GM12878 (cell line): Measurements from ENCODE around the gene SH3GL3. TPM values are rescaled to one million over a fixed set of nuclear protein-coding genes. Genes with fewer than 3 reads are reported as not detected.

ENCODE experiments used
- ATAC-seq: fragments of 200-7000 bp; cut with Tn5 transposase; 3 replicates; pipeline ENCODE4 v1.9.1; 2020; ENCODE audit warnings: mild to moderate bottlenecking, moderate library complexity
- BruUV-seq: library from RNA; stranded (reverse); fragments of 400-500 nt; replicated peaks from 2 replicates; lab custom pipeline; 2021; lab: Mats Ljungman, UMichigan
- CTCF ChIA-PET: fragments of 300-600 bp; sonication (Branson Sonifier 250); formaldehyde crosslinking; extraction: SDS; loops from one replicate; lab custom pipeline; 2021; ENCODE audit warnings: inconsistent platforms; lab: Yijun Ruan, JAX
- POLR2A ChIA-PET: fragments of 350-600 bp; formaldehyde crosslinking; extraction: SDS; loops from one replicate; lab custom pipeline; 2021; ENCODE audit warnings: inconsistent platforms; lab: Charles Lee
- RAD21 ChIA-PET: fragments of 300-600 bp; sonication (Branson Sonifier 250); formaldehyde crosslinking; loops from one replicate; lab custom pipeline; 2023; ENCODE audit warnings: antibody characterized with exemption; ENCODE audit not compliant: unreplicated experiment; lab: Charles Lee
- SMC1A ChIA-PET: fragments of 300-600 bp; sonication (Branson Sonifier 250); formaldehyde crosslinking; loops from one replicate; lab custom pipeline; 2023; ENCODE audit not compliant: unreplicated experiment, uncharacterized antibody; lab: Charles Lee
- DNase-seq: peaks from one replicate; pipeline ENCODE4 v3.0.0-alpha.2; 2011; ENCODE audit warnings: low read depth, low spot score
- FAIRE-seq: peaks from 3 replicates; lab custom pipeline; 2011; peaks lifted over from hg19 to GRCh38; lab: Jason Lieb, UNC
- H2AFZ ChIP-seq: 2 replicates; pipeline ENCODE4 v1.6.0; 2011; ENCODE audit warnings: low read depth, low read length, control low read depth; ENCODE audit not compliant: control insufficient read depth
- H3K27ac ChIP-seq: 2 replicates; pipeline ENCODE4 v1.5.1; 2011; ENCODE audit warnings: control low read depth; ENCODE audit not compliant: control insufficient read depth, insufficient read depth
- H3K27me3 ChIP-seq, 2 experiments: replicated peaks in 1 of 2; 2 replicates each; pipeline versions ENCODE4 v1.6.0 to v1.6.1; 2011; ENCODE audit warnings: low read length in 1 of 2; ENCODE audit not compliant: control insufficient read depth in 2 of 2, insufficient read depth in 2 of 2
- H3K36me3 ChIP-seq, 2 experiments: 2 replicates each; pipeline ENCODE4 v1.5.1; 2011; ENCODE audit warnings: low read length in 1 of 2; ENCODE audit not compliant: control insufficient read depth in 2 of 2, insufficient read depth in 2 of 2
- H3K4me1 ChIP-seq: 2 replicates; pipeline ENCODE4 v1.6.1; 2011; ENCODE audit warnings: mild to moderate bottlenecking, low read length, moderate library complexity, mixed read lengths; ENCODE audit not compliant: control insufficient read depth, insufficient read depth
- H3K4me2 ChIP-seq: 2 replicates; pipeline ENCODE4 v1.6.0; 2011; ENCODE audit warnings: control low read depth; ENCODE audit not compliant: control insufficient read depth, insufficient read depth
- H3K4me3 ChIP-seq: fragments of 200-600 bp; sonication (generic); 2 replicates; pipeline ENCODE4 v1.5.1; 2016
- H3K79me2 ChIP-seq: 2 replicates; pipeline ENCODE4 v1.6.0; 2011; ENCODE audit warnings: low read length; ENCODE audit not compliant: control insufficient read depth, insufficient read depth
- H3K9ac ChIP-seq: 2 replicates; pipeline ENCODE4 v1.8.0; 2011; ENCODE audit warnings: low read length, control low read depth, mixed read lengths; ENCODE audit not compliant: control insufficient read depth, insufficient read depth
- H3K9me3 ChIP-seq: replicated peaks from 3 replicates; pipeline ENCODE4 v1.5.1; 2011; ENCODE audit warnings: mild to moderate bottlenecking, low read length; ENCODE audit not compliant: control insufficient read depth, insufficient read depth
- H4K20me1 ChIP-seq: 2 replicates; pipeline ENCODE4 v1.6.0; 2011; ENCODE audit not compliant: control insufficient read depth, insufficient read depth
- BHLHE40 ChIP-seq, 2 experiments: fragments of 450-650 bp in 1 of 2; IDR thresholded peaks; 2 replicates each; pipeline ENCODE4 v1.6.1; 2011 to 2017; ENCODE audit warnings: low read depth in 2 of 2, borderline replicate concordance in 1 of 2, improper control_type of control experiment in 1 of 2, low read length in 1 of 2, mild to moderate bottlenecking in 1 of 2
- CBFB ChIP-seq: IDR thresholded peaks from 2 replicates; pipeline ENCODE4 v1.6.1; 2016; ENCODE audit warnings: antibody characterized with exemption, low read depth
- CEBPB ChIP-seq, 2 experiments: fragments of 150-350 bp in 1 of 2; IDR thresholded peaks; 2 replicates each; pipeline ENCODE4 v1.6.1; 2012 to 2014; ENCODE audit warnings: low read depth in 2 of 2, low read length in 2 of 2, borderline replicate concordance in 1 of 2, inconsistent platforms in 1 of 2
- EZH2 ChIP-seq: IDR thresholded peaks from 2 replicates; pipeline ENCODE4 v1.6.1; 2012; ENCODE audit warnings: low read depth, mild to moderate bottlenecking, control low read depth, inconsistent platforms, low read length, borderline replicate concordance; ENCODE audit not compliant: control insufficient read depth
- FOXK2 ChIP-seq: fragments of 450-650 bp; IDR thresholded peaks from 2 replicates; pipeline ENCODE4 v1.6.1; 2017; ENCODE audit warnings: mild to moderate bottlenecking, moderate library complexity
- FOXM1 ChIP-seq: IDR thresholded peaks from 2 replicates; pipeline ENCODE4 v1.6.1; 2012; ENCODE audit warnings: low read depth, mild to moderate bottlenecking, inconsistent platforms, low read length, moderate library complexity
- JUND ChIP-seq: IDR thresholded peaks from 2 replicates; pipeline ENCODE4 v1.6.1; 2012; ENCODE audit warnings: low read depth, mild to moderate bottlenecking, low read length, improper control_type of control experiment, moderate library complexity
- MEF2B ChIP-seq: fragments of 450-650 bp; IDR thresholded peaks from 2 replicates; pipeline ENCODE4 v1.6.1; 2018; ENCODE audit warnings: mild to moderate bottlenecking, moderate library complexity; ENCODE audit not compliant: partially characterized antibody, poor library complexity, severe bottlenecking
- MTA3 ChIP-seq: IDR thresholded peaks from 2 replicates; pipeline ENCODE4 v1.6.1; 2012; ENCODE audit warnings: low read length, inconsistent platforms, borderline replicate concordance
- PAX5 ChIP-seq: IDR thresholded peaks from 2 replicates; pipeline ENCODE4 v1.6.1; 2011; ENCODE audit warnings: low read depth, low read length, borderline replicate concordance
- POLR2A ChIP-seq: IDR thresholded peaks from 2 replicates; pipeline ENCODE4 v1.6.1; 2011; ENCODE audit warnings: low read depth, mild to moderate bottlenecking, low read length
- SREBF1 ChIP-seq: IDR thresholded peaks from 2 replicates; pipeline ENCODE4 v1.6.1; 2012; ENCODE audit warnings: mild to moderate bottlenecking, low read length
- SRF ChIP-seq, 2 experiments: IDR thresholded peaks; 2 replicates each; pipeline ENCODE4 v1.6.1; 2011; ENCODE audit warnings: low read depth in 2 of 2, low read length in 2 of 2, mild to moderate bottlenecking in 1 of 2, moderate library complexity in 1 of 2
- WRNIP1 ChIP-seq: IDR thresholded peaks from 2 replicates; pipeline ENCODE4 v1.6.1; 2011; ENCODE audit warnings: low read depth, low read length, improper control_type of control experiment, borderline replicate concordance
- ZNF384 ChIP-seq: IDR thresholded peaks from 2 replicates; pipeline ENCODE4 v1.6.1; 2012; ENCODE audit warnings: low read depth, mild to moderate bottlenecking, low read length, improper control_type of control experiment, borderline replicate concordance
- ZSCAN29 ChIP-seq: fragments of 450-650 bp; IDR thresholded peaks from 2 replicates; pipeline ENCODE4 v1.6.1; 2017; ENCODE audit warnings: mild to moderate bottlenecking, moderate library complexity
- WGBS: methylation state at CpG from one replicate; pipeline ENCODE4 v1.1.6; 2016; ENCODE audit warnings: low lambda C conversion rate; ENCODE audit not compliant: insufficient replicate concordance, insufficient coverage; ENCODE audit errors: missing lambda C conversion rate; 5-methylcytosine and 5-hydroxymethylcytosine counted together
- in situ Hi-C: fragments of 300-500 bp; cut with MboI; formaldehyde crosslinking; loops from 9 replicates; pipeline ENCODE4 v1.14.3; 2018; ENCODE audit warnings: mixed read lengths
- intact Hi-C: fragments of 100-400 bp; cut with micrococcal nuclease; formaldehyde crosslinking; loops from one replicate; pipeline ENCODE4 v1.14.2; 2022; ENCODE audit not compliant: unreplicated experiment
- polyA plus RNA-seq, 11 experiments: library from polyadenylated mRNA; depleted of rRNA in 4 of 11; unstranded in 6 of 11; stranded (reverse) in 5 of 11; fragments of >200 nt; fragmentation: Nextera tagmentation in 4 of 11; fragmentation: Illumina TruSeq in 1 of 11; extraction: Ambion mirVana in 4 of 11; extraction: Trizol in 1 of 11; gene quantifications; 1 replicate in 1 of 11; 2 replicates in 10 of 11; pipeline versions ENCODE4 v1.2.1 to v1.2.3, GENCODE V29; 2011 to 2016; ENCODE audit warnings: inconsistent platforms in 2 of 11, missing spikeins in 2 of 11, low read depth in 1 of 11
- total RNA-seq, 4 experiments: library from RNA; depleted of rRNA in 3 of 4; stranded (reverse); fragments of >200 nt in 3 of 4; fragmentation: Illumina TruSeq in 1 of 4; extraction: Trizol in 1 of 4; gene quantifications; 2 replicates each; pipeline versions ENCODE4 v1.2.1 to v1.2.3, GENCODE V29; 2013 to 2021
- TF ChIP-seq, protein P1 (sequence below): fragments of 450-650 bp; IDR thresholded peaks from 2 replicates; pipeline ENCODE4 v1.6.1; 2017; ENCODE audit warnings: antibody characterized with exemption, mild to moderate bottlenecking, moderate library complexity
- TF ChIP-seq, protein P2 (sequence below): IDR thresholded peaks from 2 replicates; pipeline ENCODE4 v1.6.1; 2011; ENCODE audit warnings: low read depth, low read length, improper control_type of control experiment, borderline replicate concordance
- TF ChIP-seq, protein P3 (sequence below): fragments of 450-650 bp; IDR thresholded peaks from 2 replicates; pipeline ENCODE4 v1.6.1; 2017; ENCODE audit warnings: borderline replicate concordance

Gene SH3GL3
- total and polyA plus RNA-seq, 10 of the 15 experiments (the other 5 are each of a cell fraction or from before 2014, with no cell fraction given), result not detected

DNA sequence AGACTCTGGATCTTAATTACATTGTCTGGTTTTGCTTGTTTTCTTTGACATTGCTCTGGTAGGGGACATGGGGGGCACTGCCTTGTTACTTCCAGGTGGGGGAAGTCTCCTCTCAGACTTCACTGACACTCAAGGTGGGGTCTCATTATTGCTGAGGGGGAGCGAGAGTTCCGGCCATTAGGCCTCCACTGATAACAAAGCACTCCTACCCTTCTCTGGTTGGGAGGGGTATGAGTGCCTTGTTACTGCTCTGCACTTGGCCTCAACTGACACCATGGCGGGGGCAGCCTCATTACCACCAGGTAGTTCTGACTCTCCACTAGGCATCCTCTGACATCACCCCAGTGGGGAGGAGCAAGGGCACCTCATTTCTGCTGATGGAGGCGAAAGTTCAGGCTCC lies 25.7 kb downstream of the SH3GL3 start:
- DNase-seq (no peak), FAIRE-seq (no peak), ATAC-seq (no peak)
- POLR2A ChIA-PET, result no interaction called here
- Histone ChIP-seq H3K36me3 (no peaks in the 10 kb centered on the region), H3K9me3 (no peaks in the 10 kb centered on the region), H3K9ac (no peak overlapping the region), H3K27me3 (no peaks in the 10 kb centered on the region), H3K27ac (no peak overlapping the region), H3K4me3 (no peak overlapping the region), H2AFZ (no peak overlapping the region), H3K79me2 (no peaks in the 10 kb centered on the region), H4K20me1 (no peaks in the 10 kb centered on the region), H3K4me1 (no peaks in the 10 kb centered on the region), H3K4me2 (no peak overlapping the region)
- intact Hi-C loops, result no loop called here
- SMC1A ChIA-PET, result interaction anchor here (1.0 kb wide), 1 partner anchor 9 kb away, joined by 3 read pairs; no protein-coding TSS in a partner anchor
- RAD21 ChIA-PET, result no interaction called here
- in situ Hi-C loops, result no loop called here
- CTCF ChIA-PET, result no interaction called here
- no TSS peak for BruUV-seq
- WGBS, result 46% methylated on average over 4 of the region's 4 CpGs
- TF ChIP-seq ZSCAN29 (no peak), WRNIP1 (no peak), EZH2 (no peak), BHLHE40 (IDR thresholded peaks at IDR 0.05; ENCODE audit: borderline replicate concordance in 1 of 2, low read depth in 2 of 2, low read length in 1 of 2) (no peak), FOXK2 (no peak), MTA3 (no peak), CEBPB (IDR thresholded peaks at IDR 0.05; ENCODE audit: borderline replicate concordance in 1 of 2, low read depth in 2 of 2, low read length in 2 of 2) (no peak), JUND (no peak), MEF2B (no peak), ZNF384 (no peak), CBFB (no peak), POLR2A (no peak), FOXM1 (no peak), SRF (IDR thresholded peaks at IDR 0.05; ENCODE audit: low read depth in 2 of 2, low read length in 2 of 2) (no peak), SREBF1 (no peak), PAX5 (no peak)
- TF ChIP-seq, protein P1, sequence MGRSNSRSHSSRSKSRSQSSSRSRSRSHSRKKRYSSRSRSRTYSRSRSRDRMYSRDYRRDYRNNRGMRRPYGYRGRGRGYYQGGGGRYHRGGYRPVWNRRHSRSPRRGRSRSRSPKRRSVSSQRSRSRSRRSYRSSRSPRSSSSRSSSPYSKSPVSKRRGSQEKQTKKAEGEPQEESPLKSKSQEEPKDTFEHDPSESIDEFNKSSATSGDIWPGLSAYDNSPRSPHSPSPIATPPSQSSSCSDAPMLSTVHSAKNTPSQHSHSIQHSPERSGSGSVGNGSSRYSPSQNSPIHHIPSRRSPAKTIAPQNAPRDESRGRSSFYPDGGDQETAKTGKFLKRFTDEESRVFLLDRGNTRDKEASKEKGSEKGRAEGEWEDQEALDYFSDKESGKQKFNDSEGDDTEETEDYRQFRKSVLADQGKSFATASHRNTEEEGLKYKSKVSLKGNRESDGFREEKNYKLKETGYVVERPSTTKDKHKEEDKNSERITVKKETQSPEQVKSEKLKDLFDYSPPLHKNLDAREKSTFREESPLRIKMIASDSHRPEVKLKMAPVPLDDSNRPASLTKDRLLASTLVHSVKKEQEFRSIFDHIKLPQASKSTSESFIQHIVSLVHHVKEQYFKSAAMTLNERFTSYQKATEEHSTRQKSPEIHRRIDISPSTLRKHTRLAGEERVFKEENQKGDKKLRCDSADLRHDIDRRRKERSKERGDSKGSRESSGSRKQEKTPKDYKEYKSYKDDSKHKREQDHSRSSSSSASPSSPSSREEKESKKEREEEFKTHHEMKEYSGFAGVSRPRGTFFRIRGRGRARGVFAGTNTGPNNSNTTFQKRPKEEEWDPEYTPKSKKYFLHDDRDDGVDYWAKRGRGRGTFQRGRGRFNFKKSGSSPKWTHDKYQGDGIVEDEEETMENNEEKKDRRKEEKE, result no peak
- TF ChIP-seq, protein P2, sequence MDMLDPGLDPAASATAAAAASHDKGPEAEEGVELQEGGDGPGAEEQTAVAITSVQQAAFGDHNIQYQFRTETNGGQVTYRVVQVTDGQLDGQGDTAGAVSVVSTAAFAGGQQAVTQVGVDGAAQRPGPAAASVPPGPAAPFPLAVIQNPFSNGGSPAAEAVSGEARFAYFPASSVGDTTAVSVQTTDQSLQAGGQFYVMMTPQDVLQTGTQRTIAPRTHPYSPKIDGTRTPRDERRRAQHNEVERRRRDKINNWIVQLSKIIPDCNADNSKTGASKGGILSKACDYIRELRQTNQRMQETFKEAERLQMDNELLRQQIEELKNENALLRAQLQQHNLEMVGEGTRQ, result no peak
- TF ChIP-seq, protein P3, sequence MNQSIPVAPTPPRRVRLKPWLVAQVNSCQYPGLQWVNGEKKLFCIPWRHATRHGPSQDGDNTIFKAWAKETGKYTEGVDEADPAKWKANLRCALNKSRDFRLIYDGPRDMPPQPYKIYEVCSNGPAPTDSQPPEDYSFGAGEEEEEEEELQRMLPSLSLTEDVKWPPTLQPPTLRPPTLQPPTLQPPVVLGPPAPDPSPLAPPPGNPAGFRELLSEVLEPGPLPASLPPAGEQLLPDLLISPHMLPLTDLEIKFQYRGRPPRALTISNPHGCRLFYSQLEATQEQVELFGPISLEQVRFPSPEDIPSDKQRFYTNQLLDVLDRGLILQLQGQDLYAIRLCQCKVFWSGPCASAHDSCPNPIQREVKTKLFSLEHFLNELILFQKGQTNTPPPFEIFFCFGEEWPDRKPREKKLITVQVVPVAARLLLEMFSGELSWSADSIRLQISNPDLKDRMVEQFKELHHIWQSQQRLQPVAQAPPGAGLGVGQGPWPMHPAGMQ, result no peak
